Spleen (tissue), 11 donors: ENCODE data around the gene ATP6V0A4. TPM values are rescaled to one million over a fixed set of nuclear protein-coding genes. Genes with fewer than 3 reads are reported as not detected.

Source experiments
- DNase-seq: peaks from one replicate; pipeline ENCODE4 v3.0.0-alpha.2; 2020
- H3K27ac ChIP-seq, 8 donors: fragments of 200-600 bp; sonication (generic) in 7 of 8; 1 replicate in 4 of 8; 2 replicates in 4 of 8; pipeline versions ENCODE4 v1.5.0 to v1.8.0; 2016 to 2021; ENCODE audit warnings: inconsistent platforms in 4 of 8, mild to moderate bottlenecking in 4 of 8, moderate library complexity in 1 of 8
- H3K27me3 ChIP-seq, 7 donors: fragments of 200-600 bp; sonication (generic) in 6 of 7; replicated peaks in 1 of 7; 1 replicate in 4 of 7; 2 replicates in 3 of 7; pipeline versions ENCODE4 v1.5.0 to v1.8.0; 2016 to 2021; ENCODE audit warnings: inconsistent platforms in 3 of 7, mild to moderate bottlenecking in 1 of 7
- H3K36me3 ChIP-seq, 6 donors: fragments of 200-600 bp; sonication (generic) in 5 of 6; 1 replicate in 4 of 6; 2 replicates in 2 of 6; pipeline versions ENCODE4 v1.5.0 to v1.8.0; 2016 to 2021; ENCODE audit warnings: inconsistent platforms in 2 of 6
- H3K4me1 ChIP-seq, 6 donors: fragments of 200-600 bp; sonication (generic) in 5 of 6; 1 replicate in 3 of 6; 2 replicates in 3 of 6; pipeline versions ENCODE4 v1.5.0 to v1.8.0; 2016 to 2021; ENCODE audit warnings: inconsistent platforms in 3 of 6
- H3K4me3 ChIP-seq, 8 donors: fragments of 200-600 bp; sonication (generic) in 7 of 8; 1 replicate in 4 of 8; 2 replicates in 4 of 8; pipeline versions ENCODE4 v1.5.0 to v1.8.0; 2016 to 2021; ENCODE audit warnings: inconsistent platforms in 4 of 8, mild to moderate bottlenecking in 4 of 8, moderate library complexity in 2 of 8
- H3K9me3 ChIP-seq, 8 donors: fragments of 200-600 bp; sonication (generic) in 7 of 8; 1 replicate in 4 of 8; 2 replicates in 4 of 8; pipeline versions ENCODE4 v1.5.0 to v1.8.0; 2016 to 2021; ENCODE audit warnings: inconsistent platforms in 4 of 8
- POLR2A ChIP-seq, 3 donors: fragments of 450-650 bp; IDR thresholded peaks; one replicate each; pipeline ENCODE4 v1.5.1; 2017; ENCODE audit warnings: antibody characterized with exemption in 3 of 3, mild to moderate bottlenecking in 1 of 3
- POLR2AphosphoS5 ChIP-seq, 3 donors: sonication (generic); formaldehyde crosslinking; IDR thresholded peaks; one replicate each; pipeline ENCODE4 v1.5.1; 2017; ENCODE audit warnings: antibody characterized with exemption in 3 of 3
- WGBS, 5 donors: extraction: QIAGEN DNeasy Blood & Tissue Kit in 3 of 5; methylation state at CpG; one replicate each; pipeline versions ENCODE4 v1.1.5 to v1.1.7; 2013 to 2018; 5-methylcytosine and 5-hydroxymethylcytosine counted together
- intact Hi-C: fragments of 100-400 bp; cut with DNase I; formaldehyde crosslinking; loops from one replicate; pipeline ENCODE4 v1.15.0; 2023; ENCODE audit warnings: low total_unique reads
- polyA plus RNA-seq, 3 donors: library from polyadenylated mRNA; stranded (reverse); fragments of 200-250 nt; gene quantifications; one replicate each; pipeline ENCODE4 v1.2.1, GENCODE V29; 2013
- total RNA-seq, 7 donors: library from RNA; depleted of rRNA in 3 of 7; stranded (reverse); fragments of >200 nt in 3 of 7; fragmentation: NEBNext Ultra II Directional in 4 of 7; extraction: Animal tissue kit (Norgen Biotek cat#: 25700) in 4 of 7; gene quantifications; one replicate each; pipeline versions ENCODE4 v1.1.0 to v1.2.1, GENCODE V29; 2016 to 2021
- TF ChIP-seq, protein P1 (sequence below), 11 experiments: fragments of 200-600 bp in 7 of 11; fragments of 450-650 bp in 4 of 11; sonication (generic) in 4 of 11; IDR thresholded peaks in 8 of 11; conservative IDR thresholded peaks in 3 of 11; 1 replicate in 7 of 11; 2 replicates in 4 of 11; pipeline versions ENCODE4 v1.4.0 to v1.8.0; 2016 to 2021; ENCODE audit warnings: antibody characterized with exemption in 11 of 11, inconsistent platforms in 4 of 11, mild to moderate bottlenecking in 1 of 11
- donor health status: healthy with polysubstance abuse.
- donor health status: DM: no; HTN: no; CAD: no; lungs with moderate emphysema.
- donor health status: DM: no; HTN: no; CAD: no.
- donor health status: Bipolar disorder and iron deficiency.
- donor health status: healthy.
- donor health status: DM: no; HTN: no; CAD: no.
- donor health status: DM: yes; HTN: yes; CAD: no.

The ATP6V0A4 gene
- total and polyA plus RNA-seq, 10 donors: not detected

DNA sequence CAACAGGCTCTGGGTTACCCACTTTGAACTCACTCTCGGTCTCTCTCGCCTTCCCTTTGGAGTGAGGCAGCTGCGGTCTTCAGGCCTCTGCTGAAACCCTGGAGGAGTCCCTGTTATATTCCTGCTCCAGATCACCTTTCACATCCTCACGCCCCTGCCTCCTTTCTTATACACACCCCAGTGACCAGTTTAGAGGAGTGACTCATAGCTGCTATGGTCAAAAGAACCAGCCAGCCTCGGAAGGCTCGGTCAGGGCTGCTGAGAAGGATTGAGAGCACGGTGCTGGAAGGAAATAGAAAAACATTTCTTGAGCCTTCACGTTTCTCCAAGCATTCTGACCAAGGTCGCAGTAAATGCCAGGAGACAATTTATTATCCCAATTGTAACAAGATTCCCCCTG is 68.6 kb downstream of the ATP6V0A4 start:
- WGBS, 5 donors: 88 to 96% (median 92%) methylated on average over 9 of the region's 9 CpGs
- H3K9me3 ChIP-seq: no peaks in the 10 kb centered on the region
- no peaks in the 10 kb centered on the region for H3K36me3 ChIP-seq
- no peak for DNase-seq
- TF ChIP-seq POLR2AphosphoS5 (IDR thresholded peaks at IDR 0.05) (no peak), POLR2A (IDR thresholded peaks at IDR 0.05) (no peak)
- TF ChIP-seq, protein P1, sequence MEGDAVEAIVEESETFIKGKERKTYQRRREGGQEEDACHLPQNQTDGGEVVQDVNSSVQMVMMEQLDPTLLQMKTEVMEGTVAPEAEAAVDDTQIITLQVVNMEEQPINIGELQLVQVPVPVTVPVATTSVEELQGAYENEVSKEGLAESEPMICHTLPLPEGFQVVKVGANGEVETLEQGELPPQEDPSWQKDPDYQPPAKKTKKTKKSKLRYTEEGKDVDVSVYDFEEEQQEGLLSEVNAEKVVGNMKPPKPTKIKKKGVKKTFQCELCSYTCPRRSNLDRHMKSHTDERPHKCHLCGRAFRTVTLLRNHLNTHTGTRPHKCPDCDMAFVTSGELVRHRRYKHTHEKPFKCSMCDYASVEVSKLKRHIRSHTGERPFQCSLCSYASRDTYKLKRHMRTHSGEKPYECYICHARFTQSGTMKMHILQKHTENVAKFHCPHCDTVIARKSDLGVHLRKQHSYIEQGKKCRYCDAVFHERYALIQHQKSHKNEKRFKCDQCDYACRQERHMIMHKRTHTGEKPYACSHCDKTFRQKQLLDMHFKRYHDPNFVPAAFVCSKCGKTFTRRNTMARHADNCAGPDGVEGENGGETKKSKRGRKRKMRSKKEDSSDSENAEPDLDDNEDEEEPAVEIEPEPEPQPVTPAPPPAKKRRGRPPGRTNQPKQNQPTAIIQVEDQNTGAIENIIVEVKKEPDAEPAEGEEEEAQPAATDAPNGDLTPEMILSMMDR (IDR thresholded peaks at IDR 0.05 in 8 of 11, conservative IDR thresholded peaks at IDR 0.05 in 3 of 11): no peak
- no peaks in the 10 kb centered on the region for H3K27me3 ChIP-seq
- H3K27ac ChIP-seq: no peak overlapping the region
- intact Hi-C loops: no loop called here
- no peak overlapping the region for H3K4me3 ChIP-seq
- no peaks in the 10 kb centered on the region for H3K4me1 ChIP-seq

DNA sequence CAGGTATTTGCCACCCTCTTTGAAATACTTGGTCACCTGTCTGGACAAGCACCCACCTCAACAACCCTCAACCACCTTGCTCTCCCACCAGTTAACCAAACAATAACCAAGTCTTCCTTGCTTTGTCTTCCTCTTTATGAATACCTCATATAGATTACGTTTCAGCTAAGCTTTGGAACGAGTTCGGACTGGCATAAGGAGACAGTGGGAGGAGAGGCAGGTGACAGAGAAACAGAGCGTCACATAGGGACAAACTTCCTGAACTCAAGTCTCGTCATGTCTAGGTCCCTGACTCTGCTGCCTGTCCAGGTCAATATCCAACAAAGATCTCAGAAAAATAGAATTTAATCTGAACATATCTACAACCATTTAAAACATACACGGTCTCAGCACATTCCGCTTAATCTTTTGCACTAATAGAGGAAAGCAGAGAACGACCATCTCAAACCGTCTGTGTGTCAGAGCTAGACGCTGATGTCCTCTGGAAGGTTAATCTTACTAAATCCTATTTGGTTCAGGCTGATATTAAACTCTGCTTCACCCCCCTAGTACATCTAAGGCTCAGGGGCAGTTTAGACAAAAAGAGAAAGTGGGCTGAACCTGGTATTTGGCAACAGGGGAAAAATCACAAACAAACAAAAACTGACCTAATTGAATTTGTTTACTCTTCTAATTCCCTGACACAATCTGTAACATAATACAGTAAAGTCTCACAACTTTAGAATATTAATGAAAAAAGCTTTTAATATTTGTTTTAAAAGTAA is 70.5 kb downstream of the ATP6V0A4 start:
- H3K9me3 ChIP-seq: no peaks in the 10 kb centered on the region
- H3K36me3 ChIP-seq: no peaks in the 10 kb centered on the region
- intact Hi-C loops: no loop called here
- no peak for DNase-seq
- H3K27me3 ChIP-seq: no peaks in the 10 kb centered on the region
- no peak overlapping the region for H3K27ac ChIP-seq
- no peak overlapping the region for H3K4me3 ChIP-seq
- WGBS, 5 donors: 84 to 90% (median 86%) methylated on average over 10 of the region's 10 CpGs
- TF ChIP-seq, protein P1 (IDR thresholded peaks at IDR 0.05 in 8 of 11, conservative IDR thresholded peaks at IDR 0.05 in 3 of 11): no peak
- no peak for TF ChIP-seq POLR2AphosphoS5 (IDR thresholded peaks at IDR 0.05)
- no peak for TF ChIP-seq POLR2A (IDR thresholded peaks at IDR 0.05)
- H3K4me1 ChIP-seq: no peaks in the 10 kb centered on the region

DNA sequence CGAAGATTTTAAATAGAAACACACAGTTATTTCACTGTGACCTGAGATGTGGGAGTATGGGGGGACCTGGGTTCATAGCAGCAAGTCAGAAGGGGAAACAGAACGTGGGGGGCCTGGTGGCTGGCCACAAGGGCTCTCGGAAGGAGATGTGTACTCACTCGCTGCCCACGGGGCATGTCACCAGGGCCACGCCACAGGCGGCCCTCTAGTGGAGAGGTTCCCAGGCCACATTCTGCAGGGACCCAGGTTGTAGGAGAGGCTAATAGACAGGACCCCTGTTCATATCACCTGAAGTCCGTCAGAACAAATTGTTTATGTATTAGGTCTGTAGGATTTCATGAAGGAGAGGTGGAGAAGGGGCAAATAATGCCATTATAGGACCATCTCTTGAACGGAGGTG is 71.7 kb downstream of the ATP6V0A4 start:
- H3K9me3 ChIP-seq: no peaks in the 10 kb centered on the region
- no peaks in the 10 kb centered on the region for H3K4me1 ChIP-seq
- no peaks in the 10 kb centered on the region for H3K27me3 ChIP-seq
- no peak for TF ChIP-seq POLR2AphosphoS5 (IDR thresholded peaks at IDR 0.05)
- no peak for TF ChIP-seq POLR2A (IDR thresholded peaks at IDR 0.05)
- TF ChIP-seq, protein P1 (IDR thresholded peaks at IDR 0.05 in 8 of 11, conservative IDR thresholded peaks at IDR 0.05 in 3 of 11): no peak
- no peaks in the 10 kb centered on the region for H3K36me3 ChIP-seq
- DNase-seq: no peak
- no peak overlapping the region for H3K4me3 ChIP-seq
- intact Hi-C loops: no loop called here
- H3K27ac ChIP-seq: no peak overlapping the region
- 62 to 81% (median 71%) methylated on average over 9 of the region's 9 CpGs for WGBS, 5 donors

DNA sequence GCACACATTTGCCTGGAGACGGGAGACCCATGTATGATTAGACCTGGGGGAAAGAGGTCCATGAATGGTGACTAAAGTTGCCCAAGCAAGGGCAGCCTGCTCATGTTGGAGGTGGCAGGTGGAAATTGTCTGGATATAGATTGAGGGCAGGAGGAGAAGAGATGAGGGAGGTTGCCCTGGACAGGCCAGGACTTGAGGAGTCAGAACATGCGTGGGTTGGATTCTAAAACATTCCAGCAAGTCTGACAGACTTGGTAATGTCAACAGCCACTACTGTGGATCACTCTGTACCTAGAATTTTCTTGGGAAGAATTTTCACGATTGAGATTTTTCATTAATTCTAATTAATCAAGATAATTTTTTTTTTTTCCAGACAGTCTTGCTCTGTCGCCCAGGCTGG is 77.7 kb downstream of the ATP6V0A4 start:
- Histone ChIP-seq H3K4me1 (no peaks in the 10 kb centered on the region), H3K36me3 (no peaks in the 10 kb centered on the region)
- 69 to 93% (median 85%) methylated on average over 4 of the region's 4 CpGs for WGBS, 5 donors

More for the DNA sequence above, 77.7 kb downstream of the ATP6V0A4 start:
- H3K9me3 ChIP-seq: no peaks in the 10 kb centered on the region
- intact Hi-C loops: no loop called here
- H3K4me3 ChIP-seq: no peak overlapping the region
- H3K27me3 ChIP-seq: peaks cover 0 to 20% (median 0%) of the 10 kb centered on the region in 7 donors
- TF ChIP-seq, protein P1 (IDR thresholded peaks at IDR 0.05 in 8 of 11, conservative IDR thresholded peaks at IDR 0.05 in 3 of 11): no peak
- TF ChIP-seq POLR2AphosphoS5 (IDR thresholded peaks at IDR 0.05): no peak
- TF ChIP-seq POLR2A (IDR thresholded peaks at IDR 0.05): no peak
- no peak overlapping the region for H3K27ac ChIP-seq
- DNase-seq: no peak
